ENCODE data around the gene CFAP210.

Gene CFAP210

GRCh38 chr2:169676357-169676756 lies 17.8 kb downstream of the CFAP210 start:
- Histone ChIP-seq H3K9me3 (ENCODE audit: insufficient read depth, low read length) (no peaks in the 10 kb centered on the region), H3K4me2 (ENCODE audit: low read length) (peak overlapping the region; percentile 18), H3K79me2 (ENCODE audit: low read length) (no peaks in the 10 kb centered on the region), H4K20me1 (ENCODE audit: insufficient read depth, low read length) (no peaks in the 10 kb centered on the region), H3K27ac (ENCODE audit: low read length) (no peak overlapping the region), H3K4me3 (ENCODE audit: low read length) (peak overlapping the region; percentile 2; the same call in 1 of the 2 replicates), H3K9ac (ENCODE audit: low read length) (no peak overlapping the region), H3K27me3 (ENCODE audit: low read depth, low read length) (no peaks in the 10 kb centered on the region), H2AFZ (ENCODE audit: low read depth, low read length) (peak overlapping the region; percentile 58), H3K4me1 (ENCODE audit: low read length) (no peaks in the 10 kb centered on the region), H3K36me3 (replicated peaks; ENCODE audit: low read depth, low read length) (no peaks in the 10 kb centered on the region)
- TF ChIP-seq EZH2phosphoT487 (IDR thresholded peaks at IDR 0.05; ENCODE audit: low read depth) = no peak
- TF ChIP-seq, protein P1, sequence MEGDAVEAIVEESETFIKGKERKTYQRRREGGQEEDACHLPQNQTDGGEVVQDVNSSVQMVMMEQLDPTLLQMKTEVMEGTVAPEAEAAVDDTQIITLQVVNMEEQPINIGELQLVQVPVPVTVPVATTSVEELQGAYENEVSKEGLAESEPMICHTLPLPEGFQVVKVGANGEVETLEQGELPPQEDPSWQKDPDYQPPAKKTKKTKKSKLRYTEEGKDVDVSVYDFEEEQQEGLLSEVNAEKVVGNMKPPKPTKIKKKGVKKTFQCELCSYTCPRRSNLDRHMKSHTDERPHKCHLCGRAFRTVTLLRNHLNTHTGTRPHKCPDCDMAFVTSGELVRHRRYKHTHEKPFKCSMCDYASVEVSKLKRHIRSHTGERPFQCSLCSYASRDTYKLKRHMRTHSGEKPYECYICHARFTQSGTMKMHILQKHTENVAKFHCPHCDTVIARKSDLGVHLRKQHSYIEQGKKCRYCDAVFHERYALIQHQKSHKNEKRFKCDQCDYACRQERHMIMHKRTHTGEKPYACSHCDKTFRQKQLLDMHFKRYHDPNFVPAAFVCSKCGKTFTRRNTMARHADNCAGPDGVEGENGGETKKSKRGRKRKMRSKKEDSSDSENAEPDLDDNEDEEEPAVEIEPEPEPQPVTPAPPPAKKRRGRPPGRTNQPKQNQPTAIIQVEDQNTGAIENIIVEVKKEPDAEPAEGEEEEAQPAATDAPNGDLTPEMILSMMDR (IDR thresholded peaks at IDR 0.05; ENCODE audit: low read depth, low read length) = peak; percentile 53

GRCh38 chr2:169673921-169674320 lies 20.3 kb downstream of the CFAP210 start:
- no peak overlapping the region for H2AFZ ChIP-seq (ENCODE audit: low read depth, low read length)
- H4K20me1 ChIP-seq (ENCODE audit: insufficient read depth, low read length) = no peaks in the 10 kb centered on the region
- no peak for TF ChIP-seq EZH2phosphoT487 (IDR thresholded peaks at IDR 0.05; ENCODE audit: low read depth)
- TF ChIP-seq, protein P1 (IDR thresholded peaks at IDR 0.05; ENCODE audit: low read depth, low read length) = no peak

DNA sequence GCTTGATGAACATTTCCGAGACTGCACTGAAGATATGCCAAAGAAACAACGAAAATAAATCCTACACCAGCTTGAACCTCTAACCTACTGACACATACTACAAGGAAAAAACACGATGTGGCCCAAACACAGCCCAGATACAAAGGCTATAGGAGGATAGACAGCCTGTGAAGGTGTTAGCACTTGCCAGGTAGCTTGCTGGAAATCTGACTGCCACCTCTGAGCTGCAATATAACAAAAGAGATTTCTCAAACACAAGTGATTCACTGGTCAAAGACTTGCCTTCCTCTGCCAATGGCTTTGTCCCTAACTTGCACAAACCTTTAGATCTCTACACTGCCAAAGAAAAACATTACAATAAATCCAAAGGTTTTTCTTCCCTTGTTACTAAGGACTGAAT lies 21.1 kb downstream of the CFAP210 start:
- no peaks in the 10 kb centered on the region for H3K79me2 ChIP-seq (ENCODE audit: low read length)
- H3K27ac ChIP-seq (ENCODE audit: low read length) = no peak overlapping the region
- no peak overlapping the region for H3K4me3 ChIP-seq (ENCODE audit: low read length)
- no peaks in the 10 kb centered on the region for H4K20me1 ChIP-seq (ENCODE audit: insufficient read depth, low read length)
- no peak overlapping the region for H2AFZ ChIP-seq (ENCODE audit: low read depth, low read length)
- H3K4me1 ChIP-seq (ENCODE audit: low read length) = no peaks in the 10 kb centered on the region
- no peaks in the 10 kb centered on the region for H3K9me3 ChIP-seq (ENCODE audit: insufficient read depth, low read length)
- TF ChIP-seq EZH2phosphoT487 (IDR thresholded peaks at IDR 0.05; ENCODE audit: low read depth) = no peak
- H3K9ac ChIP-seq (ENCODE audit: low read length) = no peak overlapping the region
- H3K27me3 ChIP-seq (ENCODE audit: low read depth, low read length) = no peaks in the 10 kb centered on the region
- no peak overlapping the region for H3K4me2 ChIP-seq (ENCODE audit: low read length)
- no peaks in the 10 kb centered on the region for H3K36me3 ChIP-seq (replicated peaks; ENCODE audit: low read depth, low read length)

More at GRCh38 chr2:169673921-169674320, 20.3 kb downstream of the CFAP210 start:
- no peaks in the 10 kb centered on the region for H3K4me1 ChIP-seq (ENCODE audit: low read length)
- H3K27ac ChIP-seq (ENCODE audit: low read length) = no peak overlapping the region
- H3K79me2 ChIP-seq (ENCODE audit: low read length) = no peaks in the 10 kb centered on the region
- no peaks in the 10 kb centered on the region for H3K9me3 ChIP-seq (ENCODE audit: insufficient read depth, low read length)
- H3K27me3 ChIP-seq (ENCODE audit: low read depth, low read length) = no peaks in the 10 kb centered on the region
- no peak overlapping the region for H3K4me3 ChIP-seq (ENCODE audit: low read length)
- H3K9ac ChIP-seq (ENCODE audit: low read length) = no peak overlapping the region
- no peak overlapping the region for H3K4me2 ChIP-seq (ENCODE audit: low read length)
- no peaks in the 10 kb centered on the region for H3K36me3 ChIP-seq (replicated peaks; ENCODE audit: low read depth, low read length)

DNA sequence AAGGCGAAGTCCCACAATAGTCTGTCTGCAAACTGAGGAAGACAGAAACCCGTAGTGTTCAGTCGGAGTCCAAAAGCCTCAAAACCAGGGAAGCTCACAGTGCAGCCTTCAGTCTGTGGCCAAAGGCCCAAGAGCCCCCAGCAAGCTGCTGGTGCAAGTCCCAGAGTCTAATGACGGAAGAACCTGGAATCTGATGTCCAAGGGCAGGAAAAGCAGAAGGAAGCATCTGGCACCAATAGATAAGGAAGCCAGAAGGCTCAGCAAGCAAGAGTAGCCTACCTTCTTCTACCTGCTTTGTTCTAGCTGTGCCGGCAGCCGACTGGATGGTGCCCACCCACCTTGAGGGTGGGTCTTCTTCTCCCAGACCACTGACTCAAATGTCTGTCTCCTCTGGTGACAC lies 21.8 kb downstream of the CFAP210 start:
- Histone ChIP-seq H3K27ac (ENCODE audit: low read length) (no peak overlapping the region), H3K9me3 (ENCODE audit: insufficient read depth, low read length) (no peaks in the 10 kb centered on the region), H3K9ac (ENCODE audit: low read length) (no peak overlapping the region), H3K4me2 (ENCODE audit: low read length) (no peak overlapping the region), H3K27me3 (ENCODE audit: low read depth, low read length) (no peaks in the 10 kb centered on the region), H3K79me2 (ENCODE audit: low read length) (no peaks in the 10 kb centered on the region), H4K20me1 (ENCODE audit: insufficient read depth, low read length) (no peaks in the 10 kb centered on the region), H3K4me1 (ENCODE audit: low read length) (no peaks in the 10 kb centered on the region), H3K4me3 (ENCODE audit: low read length) (no peak overlapping the region), H3K36me3 (replicated peaks; ENCODE audit: low read depth, low read length) (no peaks in the 10 kb centered on the region), H2AFZ (ENCODE audit: low read depth, low read length) (no peak overlapping the region)
- TF ChIP-seq, protein P1 (IDR thresholded peaks at IDR 0.05; ENCODE audit: low read depth, low read length) = no peak
- no peak for TF ChIP-seq EZH2phosphoT487 (IDR thresholded peaks at IDR 0.05; ENCODE audit: low read depth)

- no peaks in the 10 kb centered on the region for H3K9me3 ChIP-seq (ENCODE audit: insufficient read depth, low read length)
Observed at GRCh38 chr2:169670937-169671336, 23.3 kb downstream of the CFAP210 start.

More at GRCh38 chr2:169670937-169671336, 23.3 kb downstream of the CFAP210 start:
- H3K79me2 ChIP-seq (ENCODE audit: low read length) = no peaks in the 10 kb centered on the region
- H3K4me1 ChIP-seq (ENCODE audit: low read length) = no peaks in the 10 kb centered on the region
- H3K4me3 ChIP-seq (ENCODE audit: low read length) = no peak overlapping the region
- no peaks in the 10 kb centered on the region for H4K20me1 ChIP-seq (ENCODE audit: insufficient read depth, low read length)
- no peaks in the 10 kb centered on the region for H3K27me3 ChIP-seq (ENCODE audit: low read depth, low read length)
- H2AFZ ChIP-seq (ENCODE audit: low read depth, low read length) = no peak overlapping the region
- no peak overlapping the region for H3K4me2 ChIP-seq (ENCODE audit: low read length)
- H3K36me3 ChIP-seq (replicated peaks; ENCODE audit: low read depth, low read length) = no peaks in the 10 kb centered on the region
- no peak overlapping the region for H3K27ac ChIP-seq (ENCODE audit: low read length)
- no peak overlapping the region for H3K9ac ChIP-seq (ENCODE audit: low read length)
- no peak for TF ChIP-seq EZH2phosphoT487 (IDR thresholded peaks at IDR 0.05; ENCODE audit: low read depth)
- TF ChIP-seq, protein P1 (IDR thresholded peaks at IDR 0.05; ENCODE audit: low read depth, low read length) = no peak
